B cell (primary cell): ENCODE measurements around the gene CDH2. TPM values are rescaled to one million over a fixed set of nuclear protein-coding genes. Genes with fewer than 3 reads are reported as not detected.

Source experiments
- ATAC-seq: fragments of 200-7000 bp; cut with Tn5 transposase; one replicate; pipeline ENCODE4 v1.10.0; 2021; ENCODE audit warnings: low read depth, mild to moderate bottlenecking, moderate number of reproducible peaks, moderate library complexity
- CTCF ChIA-PET: fragments of 350-600 bp; sonication (Branson Sonifier 250); formaldehyde crosslinking; loops from one replicate; lab custom pipeline; 2021; ENCODE audit warnings: antibody characterized with exemption, inconsistent platforms; lab: Charles Lee
- POLR2A ChIA-PET: fragments of 350-600 bp; sonication (Branson Sonifier 250); formaldehyde crosslinking; loops from one replicate; lab custom pipeline; 2021; ENCODE audit warnings: antibody characterized with exemption; lab: Charles Lee
- DNase-seq: peaks from one replicate; pipeline ENCODE4 v3.0.0; 2013
- H2AFZ ChIP-seq: 2 replicates; pipeline ENCODE4 v1.6.1; 2012; ENCODE audit warnings: mild to moderate bottlenecking, low read depth, low read length; ENCODE audit not compliant: insufficient read depth, poor library complexity, severe bottlenecking
- H3K27ac ChIP-seq, 2 donors: 1 replicate in 1 of 2; 2 replicates in 1 of 2; pipeline ENCODE4 v1.5.1; 2012 to 2013; ENCODE audit warnings: low read length in 2 of 2, mild to moderate bottlenecking in 2 of 2, moderate library complexity in 1 of 2
- H3K27me3 ChIP-seq, 4 experiments: fragments of 200-600 bp in 1 of 4; sonication (generic) in 1 of 4; replicated peaks in 1 of 4; 1 replicate in 2 of 4; 2 replicates in 2 of 4; pipeline versions ENCODE4 v1.6.1 to v1.7.0; 2013 to 2016; ENCODE audit warnings: low read length in 3 of 4, mild to moderate bottlenecking in 2 of 4, mixed read lengths in 1 of 4, moderate library complexity in 1 of 4; ENCODE audit not compliant: insufficient read depth in 4 of 4, control insufficient read depth in 3 of 4; ENCODE audit errors: control extremely low read depth in 1 of 4
- H3K36me3 ChIP-seq, 2 experiments: replicated peaks in 1 of 2; 1 replicate in 1 of 2; 2 replicates in 1 of 2; pipeline versions ENCODE4 v1.6.1 to v1.7.1; 2013; ENCODE audit warnings: low read length in 1 of 2; ENCODE audit not compliant: insufficient read depth in 2 of 2, control insufficient read depth in 1 of 2; ENCODE audit errors: control extremely low read depth in 1 of 2, extremely low read depth in 1 of 2
- H3K4me1 ChIP-seq, 2 donors: fragments of 200-600 bp in 1 of 2; sonication (generic) in 1 of 2; 1 replicate in 1 of 2; 2 replicates in 1 of 2; pipeline versions ENCODE4 v1.5.1 to v1.6.1; 2013 to 2017; ENCODE audit warnings: low read length in 2 of 2; ENCODE audit not compliant: control insufficient read depth in 2 of 2, insufficient read depth in 2 of 2
- H3K4me2 ChIP-seq: replicated peaks from 2 replicates; pipeline ENCODE3; 2012; ENCODE audit warnings: mild to moderate bottlenecking, low read depth, low read length; ENCODE audit not compliant: poor library complexity, severe bottlenecking
- H3K4me3 ChIP-seq, 5 experiments: fragments of 200-600 bp in 1 of 5; sonication (generic) in 1 of 5; 1 replicate in 3 of 5; 2 replicates in 2 of 5; pipeline versions ENCODE4 v1.5.1 to v1.7.0; 2011 to 2016; ENCODE audit warnings: low read length in 4 of 5, mild to moderate bottlenecking in 4 of 5, low read depth in 2 of 5, control low read depth in 1 of 5, moderate library complexity in 1 of 5; ENCODE audit not compliant: insufficient read depth in 1 of 5; ENCODE audit errors: control extremely low read depth in 1 of 5, extremely low read depth in 1 of 5
- H3K79me2 ChIP-seq: fragments of 200-600 bp; sonication (generic); one replicate; pipeline ENCODE4 v1.6.0; 2016; ENCODE audit warnings: low read length; ENCODE audit not compliant: control insufficient read depth, insufficient read depth
- H3K9ac ChIP-seq: fragments of 200-600 bp; sonication (generic); 2 replicates; pipeline ENCODE4 v1.6.1; 2017; ENCODE audit warnings: mild to moderate bottlenecking, low read length, moderate library complexity
- H3K9me3 ChIP-seq, 3 donors: one replicate each; pipeline versions ENCODE4 v1.6.1 to v1.7.1; 2013; ENCODE audit warnings: low read length in 2 of 3; ENCODE audit not compliant: control insufficient read depth in 2 of 3, insufficient read depth in 1 of 3; ENCODE audit errors: control extremely low read depth in 1 of 3
- H4K20me1 ChIP-seq: 2 replicates; pipeline ENCODE4 v1.6.0; 2012; ENCODE audit warnings: mild to moderate bottlenecking, low read length; ENCODE audit not compliant: insufficient read depth, control insufficient read depth, poor library complexity, severe bottlenecking
- H3K27ac Mint-ChIP-seq: one replicate; pipeline ENCODE4 v1.8.0; 2021; ENCODE audit warnings: mixed read lengths
- H3K27me3 Mint-ChIP-seq: one replicate; pipeline ENCODE4 v1.8.0; 2021; ENCODE audit warnings: mixed read lengths
- H3K4me1 Mint-ChIP-seq: one replicate; pipeline ENCODE4 v1.8.0; 2021; ENCODE audit warnings: mixed read lengths
- H3K4me3 Mint-ChIP-seq: one replicate; pipeline ENCODE4 v1.8.0; 2021; ENCODE audit warnings: mixed read lengths
- H3K9me3 Mint-ChIP-seq: one replicate; pipeline ENCODE4 v1.8.0; 2022; ENCODE audit warnings: mixed read lengths; ENCODE audit not compliant: insufficient read depth
- CTCF ChIP-seq: fragments of 200-600 bp; IDR thresholded peaks from one replicate; pipeline ENCODE4 v1.8.0; 2022; ENCODE audit warnings: antibody characterized with exemption, mild to moderate bottlenecking
- EZH2 ChIP-seq: IDR thresholded peaks from 2 replicates; pipeline ENCODE4 v1.6.1; 2012; ENCODE audit warnings: borderline replicate concordance, low read depth, mild to moderate bottlenecking, moderate library complexity, low read length; ENCODE audit not compliant: insufficient read depth, poor library complexity, severe bottlenecking
- WGBS: methylation state at CpG from one replicate; pipeline ENCODE4 v1.1.5; 2013; ENCODE audit warnings: missing lambda C conversion rate; ENCODE audit not compliant: insufficient coverage; 5-methylcytosine and 5-hydroxymethylcytosine counted together
- intact Hi-C: fragments of 100-400 bp; cut with micrococcal nuclease; formaldehyde crosslinking; loops from one replicate; pipeline ENCODE4 v1.10.0; 2022
- polyA plus RNA-seq: library from polyadenylated mRNA; depleted of rRNA; stranded (reverse); fragments of >200 nt; gene quantifications from 2 replicates; pipeline ENCODE4 v1.2.3, GENCODE V29; 2012
- total RNA-seq, 2 donors: library from RNA; stranded (reverse); fragments of 120-200 nt in 1 of 2; gene quantifications; 1 replicate in 1 of 2; 2 replicates in 1 of 2; pipeline versions ENCODE4 v1.2.3 to v1.2.4, GENCODE V29; 2013 to 2022

CDH2 gene
- total and polyA plus RNA-seq, 2 donors (not counting 1 experiment from before 2014, with no cell fraction given): not detected

- Mint-ChIP-seq H3K9me3 (peaks cover 7% of the 10 kb centered on the region), H3K4me3 (no peak overlapping the region), H3K4me1 (no peaks in the 10 kb centered on the region), H3K27ac (no peak overlapping the region), H3K27me3 (no peaks in the 10 kb centered on the region)
- Histone ChIP-seq H3K9ac (no peak overlapping the region), H3K9me3 (no peaks in the 10 kb centered on the region), H3K4me3 (no peak overlapping the region), H3K27me3 (no peaks in the 10 kb centered on the region), H3K4me2 (no peak overlapping the region), H4K20me1 (no peaks in the 10 kb centered on the region), H3K79me2 (no peaks in the 10 kb centered on the region), H3K36me3 (no peaks in the 10 kb centered on the region), H3K4me1 (no peaks in the 10 kb centered on the region), H3K27ac (no peak overlapping the region), H2AFZ (no peak overlapping the region)
- DNase-seq: no peak
- WGBS: no CpG with 5 or more reads among the region's 5 CpGs
- POLR2A ChIA-PET: no interaction called here
- CTCF ChIA-PET: no interaction called here
- no peak for ATAC-seq
- intact Hi-C loops: no loop called here
- TF ChIP-seq EZH2 (no peak), CTCF (no peak)
Observed at GRCh38 chr18:28034567-28034966, 142.4 kb downstream of the CDH2 start.

- no peak for TF ChIP-seq CTCF
- TF ChIP-seq EZH2: no peak
- H3K4me3 ChIP-seq: no peak overlapping the region
- H3K27me3 Mint-ChIP-seq: no peaks in the 10 kb centered on the region
- ATAC-seq (no peak), DNase-seq (no peak)
- H3K9me3 ChIP-seq: no peaks in the 10 kb centered on the region
- CTCF ChIA-PET: no interaction called here
- no peak overlapping the region for H3K9ac ChIP-seq
- no peak overlapping the region for H3K27ac ChIP-seq
- no peaks in the 10 kb centered on the region for H4K20me1 ChIP-seq
- no peaks in the 10 kb centered on the region for H3K4me1 Mint-ChIP-seq
- H3K27me3 ChIP-seq: no peaks in the 10 kb centered on the region
- no peak overlapping the region for H2AFZ ChIP-seq
- no CpG with 5 or more reads among the region's 2 CpGs for WGBS
- POLR2A ChIA-PET: no interaction called here
- intact Hi-C loops: no loop called here
- H3K36me3 ChIP-seq: no peaks in the 10 kb centered on the region
- H3K27ac Mint-ChIP-seq: no peak overlapping the region
- no peak overlapping the region for H3K4me3 Mint-ChIP-seq
- no peak overlapping the region for H3K4me2 ChIP-seq
- no peaks in the 10 kb centered on the region for H3K79me2 ChIP-seq
- H3K9me3 Mint-ChIP-seq: peaks cover 7% of the 10 kb centered on the region
- H3K4me1 ChIP-seq: no peaks in the 10 kb centered on the region
Observed at GRCh38 chr18:28032177-28032576, 144.8 kb downstream of the CDH2 start.
